Duodenal mucosa (tissue), 2 donors: Measurements from ENCODE around the gene KIAA0319L.
A peak's percentile ranks its signal among the peaks of the same experiment; 100 is the strongest.
"Not testable (repeated sequence)": the region's sequence is repeated elsewhere in the genome, so short reads cannot be mapped to it uniquely, and the experiment has no call there.

Source experiments
- H3K27ac ChIP-seq: one replicate; pipeline ENCODE4 v1.7.0; 2013; ENCODE audit warnings: low read depth, low read length
- H3K27me3 ChIP-seq, 2 donors: one replicate each; pipeline ENCODE4 v1.7.0; 2013; ENCODE audit warnings: low read length in 2 of 2, control low read depth in 1 of 2; ENCODE audit not compliant: insufficient read depth in 2 of 2, control insufficient read depth in 1 of 2
- H3K36me3 ChIP-seq, 2 donors: one replicate each; pipeline ENCODE4 v1.7.0; 2013; ENCODE audit warnings: low read length in 2 of 2, control low read depth in 1 of 2; ENCODE audit not compliant: insufficient read depth in 2 of 2, control insufficient read depth in 1 of 2
- H3K4me1 ChIP-seq, 2 donors: one replicate each; pipeline ENCODE4 v1.7.0; 2013; ENCODE audit warnings: low read length in 2 of 2, control low read depth in 1 of 2; ENCODE audit not compliant: insufficient read depth in 2 of 2, control insufficient read depth in 1 of 2
- H3K4me3 ChIP-seq, 2 donors: one replicate each; pipeline ENCODE4 v1.7.0; 2013; ENCODE audit warnings: low read length in 2 of 2, low read depth in 1 of 2
- H3K9ac ChIP-seq, 2 donors: one replicate each; pipeline ENCODE4 v1.7.0; 2013; ENCODE audit warnings: low read length in 2 of 2, low read depth in 1 of 2
- H3K9me3 ChIP-seq, 2 donors: one replicate each; pipeline ENCODE4 v1.7.0; 2013; ENCODE audit warnings: low read length in 2 of 2, control low read depth in 1 of 2; ENCODE audit not compliant: control insufficient read depth in 1 of 2

The KIAA0319L gene

GRCh38 chr1:35499231-35499630 is 58.0 kb downstream of the KIAA0319L start:
- Histone ChIP-seq H3K36me3 (no peaks in the 10 kb centered on the region), H3K4me1 (peaks cover 0 to 13% of the 10 kb centered on the region in 2 donors), H3K27ac (no peak overlapping the region), H3K4me3 (no peak overlapping the region), H3K9ac (no peak overlapping the region), H3K9me3 (no peaks in the 10 kb centered on the region), H3K27me3 (no peaks in the 10 kb centered on the region)

- no peaks in the 10 kb centered on the region for H3K27me3 ChIP-seq
- no peaks in the 10 kb centered on the region for H3K36me3 ChIP-seq
- no peaks in the 10 kb centered on the region for H3K9me3 ChIP-seq
- no peak overlapping the region for H3K27ac ChIP-seq
- H3K9ac ChIP-seq = no peak overlapping the region
- H3K4me3 ChIP-seq = no peak overlapping the region
- H3K4me1 ChIP-seq = peaks cover 0 to 13% of the 10 kb centered on the region in 2 donors
Measured at GRCh38 chr1:35497571-35497970, 59.6 kb downstream of the KIAA0319L start.

DNA sequence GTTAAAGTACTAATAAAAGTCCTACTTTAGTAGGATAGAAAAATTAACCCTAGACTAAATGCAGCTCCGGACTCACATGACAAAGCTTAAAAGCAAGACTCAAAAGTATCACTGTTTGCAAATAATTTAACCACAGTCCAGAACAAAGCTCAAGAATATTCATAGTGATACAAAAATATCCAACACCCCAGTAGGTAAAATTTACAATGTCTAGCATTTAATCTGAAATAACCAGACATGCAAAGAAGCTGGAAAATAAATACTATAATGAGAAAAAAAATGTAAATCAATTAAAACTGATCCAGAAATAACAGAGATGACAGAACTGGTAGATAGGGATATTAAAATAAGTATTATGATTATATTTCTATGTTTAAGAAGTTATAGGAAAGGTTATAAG is 67.0 kb downstream of the KIAA0319L start:
- peaks cover 14 to 20% of the 10 kb centered on the region in 2 donors for H3K4me1 ChIP-seq
- H3K4me3 ChIP-seq = no peak overlapping the region
- H3K27ac ChIP-seq = no peak overlapping the region
- H3K36me3 ChIP-seq = peaks cover 0 to 3% of the 10 kb centered on the region in 2 donors
- no peak overlapping the region for H3K9ac ChIP-seq
- H3K9me3 ChIP-seq = peaks cover 0 to 3% of the 10 kb centered on the region in 2 donors
- no peaks in the 10 kb centered on the region for H3K27me3 ChIP-seq

GRCh38 chr1:35488336-35488735 is 68.9 kb downstream of the KIAA0319L start:
- Histone ChIP-seq H3K27ac (no peak overlapping the region), H3K36me3 (peaks cover 0 to 3% of the 10 kb centered on the region in 2 donors), H3K4me1 (peaks cover 14 to 20% of the 10 kb centered on the region in 2 donors), H3K27me3 (no peaks in the 10 kb centered on the region), H3K9me3 (peaks cover 0 to 3% of the 10 kb centered on the region in 2 donors), H3K4me3 (peak overlapping the region in 1 of 2 donors; percentile 46), H3K9ac (no peak overlapping the region)

- Histone ChIP-seq H3K4me1 (peaks cover 14 to 20% of the 10 kb centered on the region in 2 donors), H3K27me3 (no peaks in the 10 kb centered on the region), H3K9me3 (peaks cover 0 to 3% of the 10 kb centered on the region in 2 donors), H3K36me3 (peaks cover 0 to 3% of the 10 kb centered on the region in 2 donors), H3K4me3 (no peak overlapping the region), H3K27ac (no peak overlapping the region), H3K9ac (no peak overlapping the region)
Measured at GRCh38 chr1:35486858-35487408, 70.3 kb downstream of the KIAA0319L start.

GRCh38 chr1:35481229-35481628 is 76.0 kb downstream of the KIAA0319L start:
- H3K27me3 ChIP-seq = no peaks in the 10 kb centered on the region
- no peak overlapping the region for H3K4me3 ChIP-seq
- peaks cover 2 to 4% of the 10 kb centered on the region in 2 donors for H3K36me3 ChIP-seq
- no peaks in the 10 kb centered on the region for H3K4me1 ChIP-seq
- H3K27ac ChIP-seq = no peak overlapping the region
- H3K9ac ChIP-seq = no peak overlapping the region
- H3K9me3 ChIP-seq = no peaks in the 10 kb centered on the region

DNA sequence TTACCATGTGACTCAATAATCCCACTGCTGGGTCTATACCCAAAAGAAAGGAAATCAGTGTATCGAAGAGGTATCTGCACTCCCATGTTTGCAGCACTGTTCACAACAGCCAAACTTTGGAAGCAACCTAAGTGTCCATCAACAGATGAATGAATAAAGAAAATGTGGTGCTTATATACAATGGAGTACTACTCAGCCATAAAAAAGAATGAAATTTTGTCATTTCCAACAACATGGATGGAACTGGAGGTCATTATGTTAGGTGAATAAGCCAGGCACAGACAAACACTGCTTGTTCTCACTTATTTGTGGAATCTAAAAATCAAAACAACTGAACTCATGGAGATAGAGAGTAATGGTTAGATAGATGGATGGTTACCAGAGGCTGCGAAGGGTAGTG is 79.3 kb downstream of the KIAA0319L start:
- H3K27me3 ChIP-seq = no peaks in the 10 kb centered on the region
- H3K4me1 ChIP-seq = no peaks in the 10 kb centered on the region
- H3K9me3 ChIP-seq = no peaks in the 10 kb centered on the region
- H3K27ac ChIP-seq = no peak overlapping the region
- no peak overlapping the region for H3K4me3 ChIP-seq
- H3K9ac ChIP-seq = no peak overlapping the region
- H3K36me3 ChIP-seq = peaks cover 8 to 15% of the 10 kb centered on the region in 2 donors

- no peak overlapping the region for H3K27ac ChIP-seq
- H3K36me3 ChIP-seq = peaks cover 8 to 23% of the 10 kb centered on the region in 2 donors
- H3K9ac ChIP-seq = no peak overlapping the region
- no peaks in the 10 kb centered on the region for H3K4me1 ChIP-seq
- H3K9me3 ChIP-seq = no peaks in the 10 kb centered on the region
- H3K27me3 ChIP-seq = no peaks in the 10 kb centered on the region
- H3K4me3 ChIP-seq = no peak overlapping the region
Measured at GRCh38 chr1:35475856-35476674, 81.1 kb downstream of the KIAA0319L start.

GRCh38 chr1:35475356-35475755 is 81.8 kb downstream of the KIAA0319L start:
- no peak overlapping the region for H3K4me3 ChIP-seq
- no peaks in the 10 kb centered on the region for H3K27me3 ChIP-seq
- H3K36me3 ChIP-seq = peaks cover 8 to 30% of the 10 kb centered on the region in 2 donors
- no peak overlapping the region for H3K9ac ChIP-seq
- no peak overlapping the region for H3K27ac ChIP-seq
- H3K4me1 ChIP-seq = no peaks in the 10 kb centered on the region
- H3K9me3 ChIP-seq = no peaks in the 10 kb centered on the region

DNA sequence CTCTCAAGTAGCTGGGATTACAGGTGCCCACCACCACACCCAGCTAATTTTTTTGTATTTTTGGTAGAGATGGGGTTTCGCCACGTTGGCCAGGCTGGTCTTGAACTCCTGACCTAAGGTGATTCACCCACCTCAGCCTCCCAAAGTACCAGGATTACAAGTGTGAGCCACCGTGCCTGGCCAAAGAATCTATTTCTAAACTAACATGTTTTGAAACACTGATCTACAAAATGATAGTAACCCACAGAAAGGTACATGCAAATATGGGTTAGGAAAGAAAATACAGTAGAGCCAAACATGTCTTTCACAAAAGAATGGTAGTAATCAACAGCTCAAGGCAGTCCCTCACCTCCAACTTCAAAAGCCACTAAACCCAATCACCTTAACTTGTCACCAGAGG is 84.0 kb downstream of the KIAA0319L start:
- not testable (repeated sequence) for H3K9me3 ChIP-seq, H3K27me3 ChIP-seq
- H3K36me3 ChIP-seq = peaks cover 18 to 43% of the 10 kb centered on the region in 2 donors

More for the DNA sequence above, 84.0 kb downstream of the KIAA0319L start:
- not testable (repeated sequence) for H3K4me1 ChIP-seq, H3K4me3 ChIP-seq, H3K9ac ChIP-seq, H3K27ac ChIP-seq
